AG20443 (cell line): ENCODE data around the gene DLG2.
A peak's percentile ranks its signal among the peaks of the same experiment; 100 is the strongest.
"Not testable (repeated sequence)": the region's sequence is repeated elsewhere in the genome, so short reads cannot be mapped to it uniquely, and the experiment has no call there.

ENCODE experiments used
- DNase-seq: peaks from one replicate; pipeline ENCODE4 v3.0.0; 2012; ENCODE audit warnings: low spot score, mixed read lengths

Gene DLG2

GRCh38 chr11:83782329-83782728, 1844.8 kb downstream of the DLG2 start:
- DNase-seq: no peak

GRCh38 chr11:83779876-83780275, 1847.3 kb downstream of the DLG2 start:
- DNase-seq: no peak

- DNase-seq: no peak
Observed at GRCh38 chr11:83778596-83778995, 1848.5 kb downstream of the DLG2 start.

- DNase-seq: no peak
Observed at GRCh38 chr11:83773950-83774880, 1852.9 kb downstream of the DLG2 start.

GRCh38 chr11:83768489-83768888, 1858.7 kb downstream of the DLG2 start:
- DNase-seq: no peak

GRCh38 chr11:83766932-83767331, 1860.2 kb downstream of the DLG2 start:
- DNase-seq: no peak

- no peak for DNase-seq
Observed at GRCh38 chr11:83764643-83765042, 1862.5 kb downstream of the DLG2 start.

- no peak for DNase-seq
Observed at GRCh38 chr11:83760932-83761331, 1866.2 kb downstream of the DLG2 start.

GRCh38 chr11:83759148-83759547, 1868.0 kb downstream of the DLG2 start:
- no peak for DNase-seq

- no peak for DNase-seq
Observed at GRCh38 chr11:83751041-83751440, 1876.1 kb downstream of the DLG2 start.

GRCh38 chr11:83746921-83747585, 1880.1 kb downstream of the DLG2 start:
- DNase-seq: no peak

- no peak for DNase-seq
Observed at GRCh38 chr11:83744620-83745192, 1882.4 kb downstream of the DLG2 start.

- DNase-seq: no peak
Observed at GRCh38 chr11:83736684-83737083, 1890.5 kb downstream of the DLG2 start.

- DNase-seq: no peak
Observed at GRCh38 chr11:83734120-83734519, 1893.0 kb downstream of the DLG2 start.

- not testable (repeated sequence) for DNase-seq
Observed at GRCh38 chr11:83731288-83731687, 1895.9 kb downstream of the DLG2 start.

- no peak for DNase-seq
Observed at GRCh38 chr11:83728281-83728680, 1898.9 kb downstream of the DLG2 start.

- no peak for DNase-seq
Observed at GRCh38 chr11:83727251-83727650, 1899.9 kb downstream of the DLG2 start.

GRCh38 chr11:83726316-83726715, 1900.8 kb downstream of the DLG2 start:
- DNase-seq: no peak

GRCh38 chr11:83725728-83726127, 1901.4 kb downstream of the DLG2 start:
- no peak for DNase-seq

- no peak for DNase-seq
Observed at GRCh38 chr11:83725269-83725560, 1901.9 kb downstream of the DLG2 start.

GRCh38 chr11:83723999-83724398, 1903.1 kb downstream of the DLG2 start:
- peak; percentile 55 for DNase-seq

- DNase-seq: no peak
Observed at GRCh38 chr11:83722392-83723119, 1904.6 kb downstream of the DLG2 start.
